Measurements from ENCODE around the gene TGFBRAP1.
"Not testable (repeated sequence)": the region's sequence is repeated elsewhere in the genome, so short reads cannot be mapped to it uniquely, and the experiment has no call there.

DNA sequence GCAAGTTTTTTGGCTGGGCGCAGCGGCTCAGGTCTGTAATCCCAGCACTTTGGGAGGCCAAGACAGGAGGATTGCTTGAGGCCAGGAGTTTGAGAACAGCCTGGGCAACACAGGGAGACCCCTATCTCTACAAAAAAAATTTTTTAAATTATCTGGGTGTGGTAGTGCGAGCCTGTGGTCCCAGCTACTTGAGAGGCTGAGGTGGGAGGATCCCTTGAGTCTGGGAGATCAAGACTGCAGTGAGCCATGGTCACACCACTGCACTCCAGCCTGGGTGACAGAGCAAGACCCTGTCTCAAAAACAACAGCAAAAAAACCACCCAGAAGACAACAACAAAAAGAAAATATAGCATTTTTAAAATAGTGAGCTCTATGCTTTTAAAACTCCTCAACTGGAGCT is 2.3 kb downstream of the TGFBRAP1 start:
- TF ChIP-seq POLR2AphosphoS5, POLR2A (IDR thresholded peaks at IDR 0.05; ENCODE audit: low read depth, low read length): not testable (repeated sequence)

Measured in GM12892 (cell line).